BLaER1 treated with 17β-estradiol and CSF1 and Interleukin-3, amounts not matched to agents 10 nM and 100 nM (cell line): Measurements from ENCODE around the gene ABCC9.

Experiments
- H3K27ac ChIP-seq, 11 experiments: shearing (Covaris generic); formaldehyde crosslinking; 2 replicates each; pipeline ENCODE4 v1.8.1; 2022
- H3K27me3 ChIP-seq, 11 experiments: shearing (Covaris generic); formaldehyde crosslinking; 2 replicates each; pipeline ENCODE4 v1.8.1; 2022
- H3K36me3 ChIP-seq, 11 experiments: shearing (Covaris generic); formaldehyde crosslinking; 2 replicates each; pipeline ENCODE4 v1.8.1; 2022
- H3K4me1 ChIP-seq, 10 experiments: shearing (Covaris generic); formaldehyde crosslinking; 2 replicates each; pipeline ENCODE4 v1.8.1; 2022
- H3K4me2 ChIP-seq, 11 experiments: shearing (Covaris generic); formaldehyde crosslinking; 2 replicates each; pipeline ENCODE4 v1.8.1; 2022
- H3K4me3 ChIP-seq, 10 experiments: shearing (Covaris generic); formaldehyde crosslinking; 2 replicates each; pipeline ENCODE4 v1.8.1; 2022
- H3K9ac ChIP-seq, 11 experiments: shearing (Covaris generic); formaldehyde crosslinking; 2 replicates each; pipeline ENCODE4 v1.8.1; 2022
- H3K9me3 ChIP-seq, 11 experiments: shearing (Covaris generic); formaldehyde crosslinking; replicated peaks in 1 of 11; 2 replicates each; pipeline ENCODE4 v1.8.1; 2022
- H4K20me1 ChIP-seq, 11 experiments: shearing (Covaris generic); formaldehyde crosslinking; 2 replicates each; pipeline ENCODE4 v1.8.1; 2022
- Cebpa-rat ChIP-seq, 11 experiments: shearing (Covaris generic); IDR thresholded peaks; 2 replicates each; pipeline ENCODE4 v1.8.1; 2022

The ABCC9 gene

GRCh38 chr12:21973221-21973620 is 32.0 kb upstream of the ABCC9 start:
- H3K9me3 ChIP-seq: no peaks in the 10 kb centered on the region
- no peaks in the 10 kb centered on the region for H4K20me1 ChIP-seq
- H3K27ac ChIP-seq: no peak overlapping the region
- no peaks in the 10 kb centered on the region for H3K27me3 ChIP-seq
- TF ChIP-seq Cebpa-rat (IDR thresholded peaks at IDR 0.05): no peak
- H3K4me1 ChIP-seq: no peaks in the 10 kb centered on the region
- H3K36me3 ChIP-seq: no peaks in the 10 kb centered on the region
- no peak overlapping the region for H3K9ac ChIP-seq
- no peak overlapping the region for H3K4me2 ChIP-seq
- H3K4me3 ChIP-seq: no peak overlapping the region

- Histone ChIP-seq H3K9ac (no peak overlapping the region), H3K36me3 (no peaks in the 10 kb centered on the region)
- TF ChIP-seq Cebpa-rat (IDR thresholded peaks at IDR 0.05): no peak
Observed at GRCh38 chr12:21972055-21972454, 30.8 kb upstream of the ABCC9 start.

GRCh38 chr12:21971344-21971743 is 30.1 kb upstream of the ABCC9 start:
- H3K4me1 ChIP-seq: no peaks in the 10 kb centered on the region
- H3K4me2 ChIP-seq: no peak overlapping the region
- H4K20me1 ChIP-seq: no peaks in the 10 kb centered on the region
- H3K4me3 ChIP-seq: no peak overlapping the region
- no peak overlapping the region for H3K27ac ChIP-seq
- TF ChIP-seq Cebpa-rat (IDR thresholded peaks at IDR 0.05): no peak
- no peak overlapping the region for H3K9ac ChIP-seq
- H3K9me3 ChIP-seq: no peaks in the 10 kb centered on the region
- H3K27me3 ChIP-seq: no peaks in the 10 kb centered on the region
- no peaks in the 10 kb centered on the region for H3K36me3 ChIP-seq

More at GRCh38 chr12:21972055-21972454, 30.8 kb upstream of the ABCC9 start:
- no peaks in the 10 kb centered on the region for H3K27me3 ChIP-seq
- no peaks in the 10 kb centered on the region for H3K9me3 ChIP-seq
- H3K4me2 ChIP-seq: no peak overlapping the region
- no peaks in the 10 kb centered on the region for H4K20me1 ChIP-seq
- no peak overlapping the region for H3K27ac ChIP-seq
- no peak overlapping the region for H3K4me3 ChIP-seq
- H3K4me1 ChIP-seq: no peaks in the 10 kb centered on the region

GRCh38 chr12:21962821-21963220 is 21.6 kb upstream of the ABCC9 start:
- no peaks in the 10 kb centered on the region for H3K36me3 ChIP-seq
- no peak overlapping the region for H3K4me2 ChIP-seq
- H3K27me3 ChIP-seq: no peaks in the 10 kb centered on the region
- H3K4me1 ChIP-seq: no peaks in the 10 kb centered on the region
- no peak for TF ChIP-seq Cebpa-rat (IDR thresholded peaks at IDR 0.05)
- no peaks in the 10 kb centered on the region for H4K20me1 ChIP-seq
- no peak overlapping the region for H3K4me3 ChIP-seq
- no peak overlapping the region for H3K9ac ChIP-seq
- H3K9me3 ChIP-seq: peaks cover 5 to 24% (median 12%) of the 10 kb centered on the region in 11 experiments; a peak in 16 of 22 replicates
- H3K27ac ChIP-seq: no peak overlapping the region

GRCh38 chr12:21962236-21962635 is 21.0 kb upstream of the ABCC9 start:
- no peak for TF ChIP-seq Cebpa-rat (IDR thresholded peaks at IDR 0.05)
- Histone ChIP-seq H3K4me2 (no peak overlapping the region), H3K9ac (no peak overlapping the region), H3K27me3 (no peaks in the 10 kb centered on the region), H4K20me1 (no peaks in the 10 kb centered on the region), H3K4me1 (no peaks in the 10 kb centered on the region), H3K9me3 (peaks cover 5 to 24% (median 12%) of the 10 kb centered on the region in 11 experiments; a peak in 16 of 22 replicates), H3K27ac (no peak overlapping the region), H3K4me3 (no peak overlapping the region), H3K36me3 (no peaks in the 10 kb centered on the region)

- H3K4me1 ChIP-seq: no peaks in the 10 kb centered on the region
- H4K20me1 ChIP-seq: no peaks in the 10 kb centered on the region
- no peak overlapping the region for H3K9ac ChIP-seq
- H3K9me3 ChIP-seq: peaks cover 14 to 37% (median 22%) of the 10 kb centered on the region in 11 experiments
- no peak for TF ChIP-seq Cebpa-rat (IDR thresholded peaks at IDR 0.05)
- H3K4me3 ChIP-seq: no peak overlapping the region
- H3K27ac ChIP-seq: no peak overlapping the region
- H3K36me3 ChIP-seq: no peaks in the 10 kb centered on the region
- no peaks in the 10 kb centered on the region for H3K27me3 ChIP-seq
- H3K4me2 ChIP-seq: no peak overlapping the region
Observed at GRCh38 chr12:21950649-21951048, 9.4 kb upstream of the ABCC9 start.

GRCh38 chr12:21949036-21949435 is 7.8 kb upstream of the ABCC9 start:
- TF ChIP-seq Cebpa-rat (IDR thresholded peaks at IDR 0.05): no peak
- Histone ChIP-seq H3K4me2 (no peak overlapping the region), H3K27ac (no peak overlapping the region), H3K4me3 (no peak overlapping the region), H3K4me1 (no peaks in the 10 kb centered on the region), H3K36me3 (no peaks in the 10 kb centered on the region), H4K20me1 (no peaks in the 10 kb centered on the region), H3K9ac (no peak overlapping the region), H3K27me3 (no peaks in the 10 kb centered on the region), H3K9me3 (peaks cover 14 to 39% (median 22%) of the 10 kb centered on the region in 11 experiments)

GRCh38 chr12:21946983-21947382 is 5.8 kb upstream of the ABCC9 start:
- no peaks in the 10 kb centered on the region for H4K20me1 ChIP-seq
- no peak for TF ChIP-seq Cebpa-rat (IDR thresholded peaks at IDR 0.05)
- H3K9me3 ChIP-seq: peaks cover 19 to 45% (median 27%) of the 10 kb centered on the region in 11 experiments
- H3K9ac ChIP-seq: no peak overlapping the region
- H3K36me3 ChIP-seq: no peaks in the 10 kb centered on the region
- no peak overlapping the region for H3K27ac ChIP-seq
- no peaks in the 10 kb centered on the region for H3K4me1 ChIP-seq
- H3K4me2 ChIP-seq: no peak overlapping the region
- H3K27me3 ChIP-seq: no peaks in the 10 kb centered on the region
- H3K4me3 ChIP-seq: no peak overlapping the region

- peaks cover 19 to 33% (median 30%) of the 10 kb centered on the region in 11 experiments for H3K9me3 ChIP-seq
- no peak overlapping the region for H3K9ac ChIP-seq
- H3K27ac ChIP-seq: no peak overlapping the region
- H4K20me1 ChIP-seq: no peaks in the 10 kb centered on the region
- H3K4me2 ChIP-seq: no peak overlapping the region
- no peaks in the 10 kb centered on the region for H3K27me3 ChIP-seq
- no peak overlapping the region for H3K4me3 ChIP-seq
- no peaks in the 10 kb centered on the region for H3K36me3 ChIP-seq
- no peaks in the 10 kb centered on the region for H3K4me1 ChIP-seq
- TF ChIP-seq Cebpa-rat (IDR thresholded peaks at IDR 0.05): no peak
Observed at GRCh38 chr12:21945002-21945401, 3.8 kb upstream of the ABCC9 start.

- no peak for TF ChIP-seq Cebpa-rat (IDR thresholded peaks at IDR 0.05)
- no peaks in the 10 kb centered on the region for H3K4me1 ChIP-seq
- no peaks in the 10 kb centered on the region for H3K27me3 ChIP-seq
- no peak overlapping the region for H3K4me3 ChIP-seq
- H4K20me1 ChIP-seq: no peaks in the 10 kb centered on the region
- H3K27ac ChIP-seq: no peak overlapping the region
- H3K9me3 ChIP-seq: peaks cover 19 to 32% (median 26%) of the 10 kb centered on the region in 11 experiments
- H3K36me3 ChIP-seq: no peaks in the 10 kb centered on the region
- no peak overlapping the region for H3K4me2 ChIP-seq
- H3K9ac ChIP-seq: no peak overlapping the region
Observed at GRCh38 chr12:21942377-21942703, 1.1 kb upstream of the ABCC9 start.
